Fibroblast of lung (primary cell): ENCODE measurements around the gene NCAM2. TPM values are rescaled to one million over a fixed set of nuclear protein-coding genes. Genes with fewer than 3 reads are reported as not detected.

Source experiments
- DNase-seq, 2 donors: peaks; one replicate each; pipeline versions ENCODE4 v3.0.0 to v3.0.0-alpha.2; 2010; ENCODE audit warnings: low read depth in 2 of 2
- H2AFZ ChIP-seq: 2 replicates; pipeline ENCODE4 v1.5.1; 2012; ENCODE audit warnings: low read length, control low read depth, inconsistent platforms
- H3K27ac ChIP-seq: 2 replicates; pipeline ENCODE4 v1.5.1; 2011; ENCODE audit warnings: low read length, control low read depth; ENCODE audit not compliant: insufficient read depth
- H3K27me3 ChIP-seq: 2 replicates; pipeline ENCODE4 v1.5.1; 2011; ENCODE audit warnings: mild to moderate bottlenecking, low read length; ENCODE audit not compliant: control insufficient read depth, insufficient read depth
- H3K36me3 ChIP-seq: 2 replicates; pipeline ENCODE4 v1.5.1; 2011; ENCODE audit warnings: low read length; ENCODE audit not compliant: control insufficient read depth, insufficient read depth
- H3K4me1 ChIP-seq: 2 replicates; pipeline ENCODE4 v1.5.1; 2011; ENCODE audit warnings: low read length; ENCODE audit not compliant: control insufficient read depth, insufficient read depth; ENCODE audit errors: extremely low read depth
- H3K4me2 ChIP-seq: 2 replicates; pipeline ENCODE4 v1.5.1; 2011; ENCODE audit warnings: low read length, control low read depth; ENCODE audit not compliant: insufficient read depth; ENCODE audit errors: extremely low read depth
- H3K4me3 ChIP-seq, 4 experiments: fragments of 200-600 bp in 1 of 4; sonication (generic) in 1 of 4; replicated peaks in 1 of 4; 2 replicates each; pipeline ENCODE4 v1.5.1; 2011 to 2016; ENCODE audit warnings: low read length in 4 of 4, low read depth in 3 of 4, mild to moderate bottlenecking in 3 of 4, control low read depth in 2 of 4, inconsistent platforms in 1 of 4, mixed read lengths in 1 of 4; ENCODE audit not compliant: insufficient read depth in 1 of 4; ENCODE audit errors: control extremely low read depth in 1 of 4
- H3K79me2 ChIP-seq: 2 replicates; pipeline ENCODE4 v1.5.1; 2012; ENCODE audit warnings: mild to moderate bottlenecking, low read length, inconsistent platforms; ENCODE audit not compliant: control insufficient read depth, insufficient read depth
- H3K9ac ChIP-seq: 2 replicates; pipeline ENCODE4 v1.5.1; 2011; ENCODE audit warnings: mild to moderate bottlenecking, low read length, control low read depth; ENCODE audit not compliant: insufficient read depth
- H3K9me3 ChIP-seq: 2 replicates; pipeline ENCODE4 v1.5.1; 2012; ENCODE audit warnings: low read depth, low read length; ENCODE audit not compliant: control insufficient read depth, insufficient read depth
- H4K20me1 ChIP-seq: 2 replicates; pipeline ENCODE4 v1.5.1; 2011; ENCODE audit warnings: low read length; ENCODE audit not compliant: control insufficient read depth, insufficient read depth; ENCODE audit errors: extremely low read depth
- EZH2 ChIP-seq: IDR thresholded peaks from 2 replicates; pipeline ENCODE4 v1.5.1; 2012; ENCODE audit warnings: low read length, control low read depth, mild to moderate bottlenecking; ENCODE audit errors: missing control alignments
- polyA plus RNA-seq, 2 donors: library from polyadenylated mRNA; depleted of rRNA in 1 of 2; stranded (reverse) in 1 of 2; unstranded in 1 of 2; fragments of >200 nt; gene quantifications; 2 replicates each; pipeline ENCODE4 v1.2.1, GENCODE V29; 2011 to 2012; ENCODE audit warnings: missing spikeins in 1 of 2
- total RNA-seq: library from RNA; depleted of rRNA; stranded (reverse); fragments of >200 nt; gene quantifications from 2 replicates; pipeline ENCODE4 v1.2.1, GENCODE V29; 2014
- TF ChIP-seq, protein P1 (sequence below), 2 donors: IDR thresholded peaks in 1 of 2; conservative IDR thresholded peaks in 1 of 2; 1 replicate in 1 of 2; 2 replicates in 1 of 2; pipeline ENCODE4 v1.5.1; 2011 to 2012; ENCODE audit warnings: low read length in 2 of 2, control low read depth in 1 of 2, inconsistent platforms in 1 of 2, low read depth in 1 of 2, mild to moderate bottlenecking in 1 of 2

Gene NCAM2
- total and polyA plus RNA-seq, 2 donors (not counting 1 experiment from before 2014, with no cell fraction given): 5.6 to 11.1 TPM

DNA sequence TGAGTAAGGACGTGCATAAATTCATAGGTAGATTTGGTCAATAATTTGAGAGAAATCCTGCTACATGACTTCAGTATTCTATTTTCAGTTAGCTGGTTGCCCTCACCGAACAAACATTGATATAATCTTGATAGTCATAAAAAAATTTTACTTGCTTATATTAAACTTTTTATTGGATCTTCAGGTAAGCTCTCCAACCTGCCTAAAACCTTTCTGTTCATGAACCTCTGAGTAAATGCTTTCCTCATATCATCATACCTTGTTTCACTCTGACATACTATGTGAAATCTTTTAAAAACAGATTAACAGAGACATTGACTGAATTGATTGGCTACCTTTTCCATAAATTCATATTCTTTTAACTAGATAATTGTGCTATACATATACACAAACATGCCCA lies 299.0 kb downstream of the NCAM2 start:
- no peak for TF ChIP-seq EZH2
- TF ChIP-seq, protein P1, sequence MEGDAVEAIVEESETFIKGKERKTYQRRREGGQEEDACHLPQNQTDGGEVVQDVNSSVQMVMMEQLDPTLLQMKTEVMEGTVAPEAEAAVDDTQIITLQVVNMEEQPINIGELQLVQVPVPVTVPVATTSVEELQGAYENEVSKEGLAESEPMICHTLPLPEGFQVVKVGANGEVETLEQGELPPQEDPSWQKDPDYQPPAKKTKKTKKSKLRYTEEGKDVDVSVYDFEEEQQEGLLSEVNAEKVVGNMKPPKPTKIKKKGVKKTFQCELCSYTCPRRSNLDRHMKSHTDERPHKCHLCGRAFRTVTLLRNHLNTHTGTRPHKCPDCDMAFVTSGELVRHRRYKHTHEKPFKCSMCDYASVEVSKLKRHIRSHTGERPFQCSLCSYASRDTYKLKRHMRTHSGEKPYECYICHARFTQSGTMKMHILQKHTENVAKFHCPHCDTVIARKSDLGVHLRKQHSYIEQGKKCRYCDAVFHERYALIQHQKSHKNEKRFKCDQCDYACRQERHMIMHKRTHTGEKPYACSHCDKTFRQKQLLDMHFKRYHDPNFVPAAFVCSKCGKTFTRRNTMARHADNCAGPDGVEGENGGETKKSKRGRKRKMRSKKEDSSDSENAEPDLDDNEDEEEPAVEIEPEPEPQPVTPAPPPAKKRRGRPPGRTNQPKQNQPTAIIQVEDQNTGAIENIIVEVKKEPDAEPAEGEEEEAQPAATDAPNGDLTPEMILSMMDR (conservative IDR thresholded peaks at IDR 0.05 in 1 of 2, IDR thresholded peaks at IDR 0.05 in 1 of 2; ENCODE audit: low read depth in 1 of 2, low read length in 2 of 2): no peak
- H3K79me2 ChIP-seq: no peaks in the 10 kb centered on the region
- H4K20me1 ChIP-seq: no peaks in the 10 kb centered on the region
- no peak overlapping the region for H2AFZ ChIP-seq
- H3K27me3 ChIP-seq: no peaks in the 10 kb centered on the region
- no peaks in the 10 kb centered on the region for H3K36me3 ChIP-seq
- DNase-seq: no peak
- H3K4me1 ChIP-seq: no peaks in the 10 kb centered on the region
- H3K27ac ChIP-seq: no peak overlapping the region
- no peaks in the 10 kb centered on the region for H3K9me3 ChIP-seq
- no peak overlapping the region for H3K4me2 ChIP-seq
- no peak overlapping the region for H3K9ac ChIP-seq
- H3K4me3 ChIP-seq: no peak overlapping the region

DNA sequence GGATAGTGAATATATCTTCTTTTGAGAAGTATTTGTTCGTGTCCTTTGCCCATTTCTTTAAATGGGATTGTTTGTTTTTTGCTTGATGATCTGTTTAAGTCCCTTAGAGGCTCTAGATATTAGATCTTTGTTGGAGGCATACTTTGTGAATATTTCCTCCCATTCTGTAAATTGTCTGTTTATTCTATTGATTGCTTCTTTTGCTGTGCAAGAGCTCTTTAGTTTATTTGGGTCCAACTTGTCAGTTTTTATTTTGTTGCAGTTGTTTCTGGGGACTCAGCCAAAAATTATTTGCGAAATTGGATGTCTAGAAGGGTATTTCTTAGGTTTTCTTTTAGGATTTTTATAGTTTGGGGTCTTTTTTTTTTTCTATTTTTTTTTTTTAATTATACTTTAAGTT lies 302.8 kb downstream of the NCAM2 start:
- no peak overlapping the region for H2AFZ ChIP-seq
- H3K4me2 ChIP-seq: no peak overlapping the region
- TF ChIP-seq, protein P1 (conservative IDR thresholded peaks at IDR 0.05 in 1 of 2, IDR thresholded peaks at IDR 0.05 in 1 of 2; ENCODE audit: low read depth in 1 of 2, low read length in 2 of 2): no peak
- TF ChIP-seq EZH2: no peak
- DNase-seq: no peak
- H4K20me1 ChIP-seq: no peaks in the 10 kb centered on the region
- H3K9me3 ChIP-seq: no peaks in the 10 kb centered on the region
- H3K36me3 ChIP-seq: no peaks in the 10 kb centered on the region
- H3K4me1 ChIP-seq: no peaks in the 10 kb centered on the region
- no peaks in the 10 kb centered on the region for H3K27me3 ChIP-seq
- no peaks in the 10 kb centered on the region for H3K79me2 ChIP-seq
- no peak overlapping the region for H3K27ac ChIP-seq
- no peak overlapping the region for H3K4me3 ChIP-seq
- H3K9ac ChIP-seq: no peak overlapping the region

DNA sequence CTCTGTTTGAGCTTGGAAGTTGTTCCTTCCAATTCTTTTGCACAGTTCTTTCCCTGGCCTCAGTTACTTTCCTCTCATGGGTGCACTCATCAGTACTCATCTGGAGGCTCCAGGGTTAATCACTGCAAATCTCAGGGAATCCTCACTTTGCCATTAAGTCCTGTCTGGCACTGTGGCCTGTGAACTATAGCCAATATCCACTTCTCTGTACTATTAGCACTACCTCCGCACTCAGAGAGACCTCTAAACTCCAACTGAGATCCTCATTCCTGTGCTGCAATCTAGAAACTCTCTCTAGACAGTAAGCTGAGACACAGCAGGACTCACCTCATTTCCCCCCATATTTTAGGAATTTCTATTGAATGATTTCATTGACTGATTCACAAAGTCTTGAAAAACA lies 311.3 kb downstream of the NCAM2 start:
- Histone ChIP-seq H3K4me3 (no peak overlapping the region), H2AFZ (no peak overlapping the region)

More for the DNA sequence above, 311.3 kb downstream of the NCAM2 start:
- Histone ChIP-seq H3K9me3 (no peaks in the 10 kb centered on the region), H3K9ac (no peak overlapping the region), H3K79me2 (no peaks in the 10 kb centered on the region), H3K4me1 (no peaks in the 10 kb centered on the region), H3K27me3 (no peaks in the 10 kb centered on the region), H3K27ac (no peak overlapping the region), H4K20me1 (no peaks in the 10 kb centered on the region), H3K36me3 (no peaks in the 10 kb centered on the region), H3K4me2 (no peak overlapping the region)
- TF ChIP-seq, protein P1 (conservative IDR thresholded peaks at IDR 0.05 in 1 of 2, IDR thresholded peaks at IDR 0.05 in 1 of 2; ENCODE audit: low read depth in 1 of 2, low read length in 2 of 2): no peak
- no peak for DNase-seq
